ENCODE results near the gene GRM7. TPM values are rescaled to one million over a fixed set of nuclear protein-coding genes. Genes with fewer than 3 reads are reported as not detected.

Gene GRM7
- total RNA-seq, 1 experiment from 2014 or later: 0.28 TPM

DNA sequence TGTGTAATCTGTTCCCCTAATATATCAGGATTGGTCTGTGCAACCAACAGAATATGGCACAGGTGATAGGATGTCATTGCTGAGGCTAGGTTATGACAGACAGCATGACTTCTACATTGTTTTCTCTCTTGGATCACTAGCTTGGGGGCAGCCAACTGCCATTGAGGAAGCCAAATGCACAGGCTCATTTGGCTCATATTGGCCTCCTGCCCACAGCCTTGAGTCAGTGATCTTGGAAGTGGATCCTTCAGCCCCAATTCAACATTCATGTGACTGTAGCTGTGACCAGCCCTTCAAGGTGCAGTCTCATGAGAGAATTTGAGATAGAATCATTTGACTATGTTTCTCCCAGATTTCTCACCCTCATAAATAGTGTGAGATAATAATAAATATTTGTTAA is 675.6 kb downstream of the GRM7 start:
- no peak overlapping the region for H2BK12ac ChIP-seq (ENCODE audit: insufficient read length, low read depth, low read length)
- H3K27me3 ChIP-seq (ENCODE audit: insufficient read depth, low read length): no peaks in the 10 kb centered on the region
- no peak overlapping the region for H2BK120ac ChIP-seq (ENCODE audit: low read depth, low read length, poor library complexity, severe bottlenecking)
- no peak overlapping the region for H3K23ac ChIP-seq (ENCODE audit: insufficient read length, low read depth, low read length)
- H3K4me1 ChIP-seq (ENCODE audit: insufficient read depth, low read length): no peaks in the 10 kb centered on the region
- no peak overlapping the region; a peak in 2 of 7 replicates for H3K27ac Mint-ChIP-seq
- no peak overlapping the region for H3K4me3 Mint-ChIP-seq
- no peak overlapping the region for H3K9ac ChIP-seq (ENCODE audit: extremely low read depth, insufficient read length, low read length)
- H3K56ac ChIP-seq (ENCODE audit: insufficient read length, low read depth, low read length): no peak overlapping the region
- H3T11ph ChIP-seq (ENCODE audit: low read length): no peak overlapping the region
- no peak overlapping the region for H2BK5ac ChIP-seq (ENCODE audit: insufficient read length, low read length)
- H3K9me3 ChIP-seq (ENCODE audit: control insufficient read depth, low read depth, low read length): no peaks in the 10 kb centered on the region
- H3K36me3 Mint-ChIP-seq (ENCODE audit: insufficient read depth in 1 of 3, low read depth in 3 of 3): no peaks in the 10 kb centered on the region
- H3K18ac ChIP-seq (ENCODE audit: insufficient read length, low read depth, low read length): no peak overlapping the region
- no peaks in the 10 kb centered on the region for H3K23me2 ChIP-seq (ENCODE audit: insufficient read length, low read depth, low read length, poor library complexity, severe bottlenecking)
- H3K14ac ChIP-seq (ENCODE audit: insufficient read depth, low read length): no peak overlapping the region
- H3K27ac ChIP-seq (ENCODE audit: insufficient read length, low read depth, low read length): no peak overlapping the region
- no peak overlapping the region for H2BK15ac ChIP-seq (ENCODE audit: low read depth, low read length)
- H4K5ac ChIP-seq (ENCODE audit: insufficient read length, low read depth, low read length): no peak overlapping the region
- no peaks in the 10 kb centered on the region for H3K27me3 Mint-ChIP-seq (ENCODE audit: low read depth)
- DNase-seq: no peak
- H2BK20ac ChIP-seq (ENCODE audit: low read depth, low read length, poor library complexity, severe bottlenecking): no peak overlapping the region
- no peaks in the 10 kb centered on the region for H3K4me1 Mint-ChIP-seq
- H4K8ac ChIP-seq (replicated peaks; ENCODE audit: insufficient read length, low read depth, low read length): no peak overlapping the region
- H4K91ac ChIP-seq (ENCODE audit: insufficient read length, low read depth, low read length): no peak overlapping the region
- no peak overlapping the region for H2AFZ ChIP-seq (ENCODE audit: low read length)
- H3K79me2 ChIP-seq (ENCODE audit: insufficient read depth, low read length): no peaks in the 10 kb centered on the region
- no peak overlapping the region for H3K4me2 ChIP-seq (ENCODE audit: insufficient read depth, insufficient read length, low read length)
- no peaks in the 10 kb centered on the region for H4K20me1 ChIP-seq (ENCODE audit: control insufficient read depth, insufficient read depth, insufficient read length)
- TF ChIP-seq, protein P1, sequence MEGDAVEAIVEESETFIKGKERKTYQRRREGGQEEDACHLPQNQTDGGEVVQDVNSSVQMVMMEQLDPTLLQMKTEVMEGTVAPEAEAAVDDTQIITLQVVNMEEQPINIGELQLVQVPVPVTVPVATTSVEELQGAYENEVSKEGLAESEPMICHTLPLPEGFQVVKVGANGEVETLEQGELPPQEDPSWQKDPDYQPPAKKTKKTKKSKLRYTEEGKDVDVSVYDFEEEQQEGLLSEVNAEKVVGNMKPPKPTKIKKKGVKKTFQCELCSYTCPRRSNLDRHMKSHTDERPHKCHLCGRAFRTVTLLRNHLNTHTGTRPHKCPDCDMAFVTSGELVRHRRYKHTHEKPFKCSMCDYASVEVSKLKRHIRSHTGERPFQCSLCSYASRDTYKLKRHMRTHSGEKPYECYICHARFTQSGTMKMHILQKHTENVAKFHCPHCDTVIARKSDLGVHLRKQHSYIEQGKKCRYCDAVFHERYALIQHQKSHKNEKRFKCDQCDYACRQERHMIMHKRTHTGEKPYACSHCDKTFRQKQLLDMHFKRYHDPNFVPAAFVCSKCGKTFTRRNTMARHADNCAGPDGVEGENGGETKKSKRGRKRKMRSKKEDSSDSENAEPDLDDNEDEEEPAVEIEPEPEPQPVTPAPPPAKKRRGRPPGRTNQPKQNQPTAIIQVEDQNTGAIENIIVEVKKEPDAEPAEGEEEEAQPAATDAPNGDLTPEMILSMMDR (conservative IDR thresholded peaks at IDR 0.05): no peak
- H2AK5ac ChIP-seq (ENCODE audit: insufficient read length, low read length): no peak overlapping the region
- H3K9me3 Mint-ChIP-seq: no peaks in the 10 kb centered on the region
- no peaks in the 10 kb centered on the region for H3K79me1 ChIP-seq (ENCODE audit: insufficient read depth, low read depth, low read length, poor library complexity, severe bottlenecking)
- H3K4ac ChIP-seq (ENCODE audit: low read depth, low read length): no peak overlapping the region
